OCI-LY1 (cell line): ENCODE data around the gene TMEM18.

ENCODE experiments used
- H2AFZ ChIP-seq: fragments of 200-600 bp; sonication (generic), shearing (Covaris generic); 2 replicates; pipeline ENCODE4 v1.6.0; 2014; ENCODE audit warnings: antibody characterized with exemption, mild to moderate bottlenecking, low read length
- H3F3A ChIP-seq: fragments of 200-600 bp; sonication (generic), shearing (Covaris generic); 2 replicates; pipeline ENCODE4 v1.6.0; 2014; ENCODE audit warnings: mild to moderate bottlenecking, antibody characterized with exemption, low read length, moderate library complexity; ENCODE audit not compliant: insufficient read depth
- H3K27ac ChIP-seq: fragments of 200-600 bp; sonication (generic); 2 replicates; pipeline ENCODE4 v1.5.1; 2014; ENCODE audit warnings: low read length, mixed run types, mild to moderate bottlenecking, low read depth; ENCODE audit not compliant: poor library complexity, severe bottlenecking
- H3K27me3 ChIP-seq: fragments of 200-600 bp; sonication (generic); 2 replicates; pipeline ENCODE4 v1.6.0; 2014; ENCODE audit warnings: antibody characterized with exemption, mild to moderate bottlenecking, low read length, moderate library complexity; ENCODE audit not compliant: insufficient read depth
- H3K36me3 ChIP-seq: fragments of 200-600 bp; sonication (generic); 2 replicates; pipeline ENCODE4 v1.6.1; 2014; ENCODE audit warnings: mild to moderate bottlenecking, antibody characterized with exemption, low read length, moderate library complexity, mixed read lengths; ENCODE audit not compliant: insufficient read depth
- H3K4me1 ChIP-seq: fragments of 200-600 bp; sonication (generic); 2 replicates; pipeline ENCODE4 v1.5.1; 2014; ENCODE audit warnings: mild to moderate bottlenecking, low read length, moderate library complexity; ENCODE audit not compliant: insufficient read depth, severe bottlenecking
- H3K4me2 ChIP-seq: fragments of 200-600 bp; sonication (generic), shearing (Covaris generic); 2 replicates; pipeline ENCODE4 v1.6.1; 2014; ENCODE audit warnings: low read length
- H3K4me3 ChIP-seq: fragments of 200-600 bp; sonication (generic); 2 replicates; pipeline ENCODE4 v1.5.1; 2014; ENCODE audit warnings: low read length, low read depth, mild to moderate bottlenecking, mixed read lengths; ENCODE audit not compliant: poor library complexity, severe bottlenecking
- H3K79me2 ChIP-seq: fragments of 200-600 bp; shearing (Covaris generic); 2 replicates; pipeline ENCODE4 v1.6.1; 2016; ENCODE audit warnings: mixed run types, low read length, mixed read lengths; ENCODE audit not compliant: insufficient read depth
- H3K9ac ChIP-seq: fragments of 200-600 bp; sonication (generic), shearing (Covaris generic); 2 replicates; pipeline ENCODE4 v1.6.1; 2014; ENCODE audit warnings: mild to moderate bottlenecking, low read length, mixed read lengths
- H3K9me2 ChIP-seq: fragments of 200-600 bp; sonication (generic), shearing (Covaris generic); 2 replicates; pipeline ENCODE4 v1.6.1; 2014; ENCODE audit warnings: low read depth, mild to moderate bottlenecking, low read length, mixed read lengths
- H3K9me3 ChIP-seq: fragments of 200-600 bp; shearing (Covaris generic); 2 replicates; pipeline ENCODE4 v1.6.1; 2014; ENCODE audit warnings: low read length, mixed read lengths
- H4K20me1 ChIP-seq: fragments of 200-600 bp; sonication (generic), shearing (Covaris generic); 2 replicates; pipeline ENCODE4 v1.6.0; 2016; ENCODE audit warnings: mild to moderate bottlenecking, low read length; ENCODE audit not compliant: insufficient read depth
- CTCF ChIP-seq: fragments of 200-600 bp; sonication (generic), shearing (Covaris generic); IDR thresholded peaks from 2 replicates; pipeline ENCODE4 v1.5.1; 2017; ENCODE audit warnings: mild to moderate bottlenecking, antibody characterized with exemption, low read length, moderate library complexity, mixed read lengths
- EZH2 ChIP-seq: fragments of 200-600 bp; sonication (generic), shearing (Covaris generic); IDR thresholded peaks from 2 replicates; pipeline ENCODE4 v1.8.0; 2017; ENCODE audit warnings: borderline replicate concordance, mixed run types, mild to moderate bottlenecking, antibody characterized with exemption, low read length, moderate library complexity, mixed read lengths

The TMEM18 gene

GRCh38 chr2:719191-719590 is 42.0 kb upstream of the TMEM18 start:
- Histone ChIP-seq H3K4me1 (no peaks in the 10 kb centered on the region), H3K27me3 (no peaks in the 10 kb centered on the region), H3K9me2 (no peaks in the 10 kb centered on the region), H3K4me3 (no peak overlapping the region), H3K9ac (no peak overlapping the region), H2AFZ (no peak overlapping the region), H3K4me2 (no peak overlapping the region), H3K36me3 (no peaks in the 10 kb centered on the region), H3K27ac (no peak overlapping the region), H4K20me1 (no peaks in the 10 kb centered on the region), H3K9me3 (no peaks in the 10 kb centered on the region), H3K79me2 (no peaks in the 10 kb centered on the region), H3F3A (no peaks in the 10 kb centered on the region)
- TF ChIP-seq CTCF (no peak), EZH2 (no peak)

GRCh38 chr2:717661-718060 is 40.5 kb upstream of the TMEM18 start:
- no peaks in the 10 kb centered on the region for H3K36me3 ChIP-seq

DNA sequence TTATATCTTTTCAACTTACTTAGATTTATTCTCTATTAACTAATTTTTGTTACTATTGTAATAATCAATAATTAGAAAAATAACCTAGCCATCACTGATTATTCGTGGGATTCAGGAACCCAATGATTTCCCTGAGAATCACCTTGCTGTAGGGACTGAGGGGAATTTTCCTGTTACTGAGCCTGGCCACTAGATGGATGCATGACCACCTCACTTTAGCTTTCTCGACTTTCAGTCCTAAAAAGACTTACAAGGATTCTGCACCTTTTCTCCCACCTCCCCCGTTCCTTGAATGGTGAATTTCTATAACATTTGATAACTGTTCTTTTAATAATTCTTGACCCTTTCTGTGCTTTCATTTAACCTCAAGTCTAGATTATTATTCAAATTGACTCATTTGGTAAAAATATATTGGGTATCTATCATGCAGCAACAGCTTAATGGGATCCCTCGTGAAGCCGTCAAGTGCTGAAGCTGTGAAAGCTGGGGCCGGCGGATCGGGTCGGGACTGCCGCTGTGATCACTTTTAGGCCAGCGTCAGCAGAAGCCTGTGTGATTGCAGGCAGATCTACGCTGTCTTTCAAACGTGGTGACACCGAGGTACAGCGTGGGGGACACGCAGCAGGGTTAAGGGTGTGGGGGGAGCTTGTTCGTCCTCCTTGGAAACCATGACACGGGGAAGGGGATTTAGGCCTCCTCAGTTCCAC is 38.8 kb upstream of the TMEM18 start:
- Histone ChIP-seq H3K4me3 (no peak overlapping the region), H3K27ac (no peak overlapping the region), H3K4me2 (no peak overlapping the region), H3K27me3 (no peaks in the 10 kb centered on the region), H3K36me3 (no peaks in the 10 kb centered on the region), H3K4me1 (no peaks in the 10 kb centered on the region), H4K20me1 (no peaks in the 10 kb centered on the region), H3K79me2 (no peaks in the 10 kb centered on the region), H2AFZ (no peak overlapping the region), H3K9ac (no peak overlapping the region), H3K9me2 (no peaks in the 10 kb centered on the region), H3K9me3 (no peaks in the 10 kb centered on the region), H3F3A (no peaks in the 10 kb centered on the region)
- TF ChIP-seq CTCF (no peak), EZH2 (no peak)

More at GRCh38 chr2:717661-718060, 40.5 kb upstream of the TMEM18 start:
- Histone ChIP-seq H3K79me2 (no peaks in the 10 kb centered on the region), H3K27me3 (no peaks in the 10 kb centered on the region), H2AFZ (no peak overlapping the region), H3K9me3 (no peaks in the 10 kb centered on the region), H3F3A (no peaks in the 10 kb centered on the region), H3K9ac (no peak overlapping the region), H3K4me3 (no peak overlapping the region), H3K9me2 (no peaks in the 10 kb centered on the region), H3K27ac (no peak overlapping the region), H4K20me1 (no peaks in the 10 kb centered on the region), H3K4me2 (no peak overlapping the region), H3K4me1 (no peaks in the 10 kb centered on the region)
- TF ChIP-seq EZH2 (no peak), CTCF (no peak)
